Right atrium auricular region (tissue), 2 donors: Measurements from ENCODE around the gene FAM234B. TPM values are rescaled to one million over a fixed set of nuclear protein-coding genes. Genes with fewer than 3 reads are reported as not detected.

Experiments used
- DNase-seq: peaks from one replicate; pipeline ENCODE4 v3.0.0-alpha.2; 2019; ENCODE audit warnings: low spot score
- H3K27ac ChIP-seq, 2 donors: fragments of 200-600 bp; sonication (generic); 1 replicate in 1 of 2; 2 replicates in 1 of 2; pipeline ENCODE4 v1.5.1; 2016 to 2019
- H3K27me3 ChIP-seq, 2 donors: fragments of 200-600 bp; sonication (generic); one replicate each; pipeline versions ENCODE4 v1.5.1 to v1.6.0; 2017 to 2019
- H3K36me3 ChIP-seq: fragments of 200-600 bp; sonication (generic); one replicate; pipeline ENCODE4 v1.5.1; 2016
- H3K4me1 ChIP-seq, 2 donors: fragments of 200-600 bp; sonication (generic); one replicate each; pipeline versions ENCODE4 v1.5.1 to v1.6.0; 2017 to 2019
- H3K4me3 ChIP-seq, 2 donors: fragments of 200-600 bp; sonication (generic); 1 replicate in 1 of 2; 2 replicates in 1 of 2; pipeline ENCODE4 v1.5.1; 2017 to 2019; ENCODE audit warnings: mild to moderate bottlenecking in 1 of 2, moderate library complexity in 1 of 2
- H3K9me3 ChIP-seq, 2 donors: fragments of 200-600 bp; sonication (generic); one replicate each; pipeline ENCODE4 v1.5.1; 2019
- CTCF ChIP-seq, 2 donors: fragments of 200-600 bp; sonication (generic); IDR thresholded peaks; one replicate each; pipeline ENCODE4 v1.5.1; 2019; ENCODE audit warnings: antibody characterized with exemption in 2 of 2
- total RNA-seq, 2 donors: library from RNA; depleted of rRNA; stranded (reverse); fragments of >200 nt; gene quantifications; one replicate each; pipeline ENCODE4 v1.1.0, GENCODE V29; 2016

The FAM234B gene
- total RNA-seq, 2 donors from 2014 or later = 1.7 to 4.6 TPM

GRCh38 chr12:13100605-13100881 lies 56.4 kb downstream of the FAM234B start:
- peaks cover 0 to 52% of the 10 kb centered on the region in 2 donors for H3K4me1 ChIP-seq
- DNase-seq = no peak
- no peaks in the 10 kb centered on the region for H3K9me3 ChIP-seq
- peak overlapping the region; percentile 86 to 91 for H3K27ac ChIP-seq
- H3K4me3 ChIP-seq = peak overlapping the region; percentile 45 to 58
- TF ChIP-seq CTCF (IDR thresholded peaks at IDR 0.05) = no peak
- H3K27me3 ChIP-seq = no peaks in the 10 kb centered on the region
- no peaks in the 10 kb centered on the region for H3K36me3 ChIP-seq

GRCh38 chr12:13100882-13101769 lies 56.9 kb downstream of the FAM234B start:
- Histone ChIP-seq H3K4me1 (peaks cover 0 to 52% of the 10 kb centered on the region in 2 donors), H3K4me3 (peak overlapping the region; percentile 45 to 58), H3K9me3 (no peaks in the 10 kb centered on the region), H3K27ac (peak overlapping the region; percentile 86 to 91), H3K36me3 (no peaks in the 10 kb centered on the region), H3K27me3 (no peaks in the 10 kb centered on the region)
- peak in 1 of 2 donors; percentile 2 for TF ChIP-seq CTCF (IDR thresholded peaks at IDR 0.05)
- peak; percentile 97 for DNase-seq

GRCh38 chr12:13101821-13102375 lies 57.7 kb downstream of the FAM234B start:
- peak overlapping the region; percentile 86 to 91 for H3K27ac ChIP-seq

GRCh38 chr12:13102461-13103195 lies 58.4 kb downstream of the FAM234B start:
- peak overlapping the region; percentile 86 to 91 for H3K27ac ChIP-seq
- no peak for TF ChIP-seq CTCF (IDR thresholded peaks at IDR 0.05)
- no peaks in the 10 kb centered on the region for H3K36me3 ChIP-seq
- no peak overlapping the region for H3K4me3 ChIP-seq
- no peaks in the 10 kb centered on the region for H3K9me3 ChIP-seq
- H3K27me3 ChIP-seq = no peaks in the 10 kb centered on the region
- peaks cover 0 to 40% of the 10 kb centered on the region in 2 donors for H3K4me1 ChIP-seq
- no peak for DNase-seq

More at GRCh38 chr12:13101821-13102375, 57.7 kb downstream of the FAM234B start:
- TF ChIP-seq CTCF (IDR thresholded peaks at IDR 0.05) = no peak
- Histone ChIP-seq H3K27me3 (no peaks in the 10 kb centered on the region), H3K4me3 (peak overlapping the region; percentile 45 to 58), H3K9me3 (no peaks in the 10 kb centered on the region), H3K4me1 (peaks cover 0 to 47% of the 10 kb centered on the region in 2 donors), H3K36me3 (no peaks in the 10 kb centered on the region)
- DNase-seq = no peak

GRCh38 chr12:13103391-13104033 lies 59.3 kb downstream of the FAM234B start, which contains the start of gene GSG1:
Gene GSG1, minus strand, starts transcription at chr12:13103667. Its CDS starts 155 bp downstream, at chr12:13103512.
- DNase-seq = no peak

More at GRCh38 chr12:13103391-13104033, 59.3 kb downstream of the FAM234B start, which contains the start of gene GSG1:
- H3K4me3 ChIP-seq = no peak within 1 kb of the TSS
- peaks cover 0 to 36% of the 10 kb centered on the region in 2 donors for H3K4me1 ChIP-seq
- no peak for TF ChIP-seq CTCF (IDR thresholded peaks at IDR 0.05)
- no peaks in the 10 kb centered on the region for H3K9me3 ChIP-seq
- H3K36me3 ChIP-seq = no peaks in the 10 kb centered on the region
- no peaks in the 10 kb centered on the region for H3K27me3 ChIP-seq
- peak within 1 kb of the TSS; percentile 86 to 91 for H3K27ac ChIP-seq
